ENCODE data around the gene ZNF609.
"Not testable (repeated sequence)": the region's sequence is repeated elsewhere in the genome, so short reads cannot be mapped to it uniquely, and the experiment has no call there.

Gene ZNF609

GRCh38 chr15:64459066-64459781, 1.2 kb upstream of the ZNF609 start:
- DNase-seq, result no peak

GRCh38 chr15:64460724-64461720, 644 bp downstream of the ZNF609 start:
- peak; percentile 87 for DNase-seq

- DNase-seq, result no peak
Measured at GRCh38 chr15:64461721-64462162, 1.4 kb downstream of the ZNF609 start.

GRCh38 chr15:64462492-64462891, 2.1 kb downstream of the ZNF609 start:
- DNase-seq, result no peak

GRCh38 chr15:64464276-64465005, 4.1 kb downstream of the ZNF609 start:
- no peak for DNase-seq

- peak; percentile 42 for DNase-seq
Measured at GRCh38 chr15:64466408-64467141, 6.2 kb downstream of the ZNF609 start.

- no peak for DNase-seq
Measured at GRCh38 chr15:64472161-64472560, 11.8 kb downstream of the ZNF609 start.

- no peak for DNase-seq
Measured at GRCh38 chr15:64474846-64475245, 14.5 kb downstream of the ZNF609 start.

- no peak for DNase-seq
Measured at GRCh38 chr15:64476550-64476949, 16.2 kb downstream of the ZNF609 start.

GRCh38 chr15:64478863-64479262, 18.5 kb downstream of the ZNF609 start:
- DNase-seq, result no peak

- DNase-seq, result no peak
Measured at GRCh38 chr15:64480891-64481290, 20.5 kb downstream of the ZNF609 start.

- no peak for DNase-seq
Measured at GRCh38 chr15:64483749-64484148, 23.4 kb downstream of the ZNF609 start.

GRCh38 chr15:64485796-64486195, 25.4 kb downstream of the ZNF609 start:
- no peak for DNase-seq

- no peak for DNase-seq
Measured at GRCh38 chr15:64490598-64491259, 30.4 kb downstream of the ZNF609 start.

GRCh38 chr15:64493641-64494040, 33.3 kb downstream of the ZNF609 start:
- DNase-seq, result no peak

GRCh38 chr15:64495968-64496367, 35.6 kb downstream of the ZNF609 start:
- not testable (repeated sequence) for DNase-seq

- DNase-seq, result no peak
Measured at GRCh38 chr15:64500695-64501395, 40.5 kb downstream of the ZNF609 start.

- DNase-seq, result peak; percentile 13
Measured at GRCh38 chr15:64501396-64501715, 41.0 kb downstream of the ZNF609 start.

GRCh38 chr15:64502151-64502550, 41.8 kb downstream of the ZNF609 start:
- no peak for DNase-seq

- DNase-seq, result no peak
Measured at GRCh38 chr15:64502551-64502950, 42.2 kb downstream of the ZNF609 start.

- no peak for DNase-seq
Measured at GRCh38 chr15:64503197-64503596, 42.8 kb downstream of the ZNF609 start.

All from eye (tissue), 1 donor.